22Rv1 (cell line): ENCODE data around the gene SH2D4B.

Source experiments
- CTCF ChIP-seq: fragments of 450-650 bp; IDR thresholded peaks from 2 replicates; pipeline ENCODE4 v1.5.1; 2017; ENCODE audit warnings: mild to moderate bottlenecking
- ZFX ChIP-seq: fragments of 450-650 bp; IDR thresholded peaks from 2 replicates; pipeline ENCODE4 v1.6.1; 2017; ENCODE audit warnings: antibody characterized with exemption, borderline replicate concordance

GRCh38 chr10:80660736-80661135, 123.0 kb downstream of the SH2D4B start:
- TF ChIP-seq CTCF (no peak), ZFX (no peak)
